HG03460 (cell line): ENCODE results near the gene USO1.
"Not testable (repeated sequence)": the region's sequence is repeated elsewhere in the genome, so short reads cannot be mapped to it uniquely, and the experiment has no call there.

Experiments used
- ATAC-seq: cut with Tn5 transposase; IDR thresholded peaks from one replicate; pipeline ENCODE4 v1.9.1; 2021; ENCODE audit not compliant: unreplicated experiment

Gene USO1, protein sequence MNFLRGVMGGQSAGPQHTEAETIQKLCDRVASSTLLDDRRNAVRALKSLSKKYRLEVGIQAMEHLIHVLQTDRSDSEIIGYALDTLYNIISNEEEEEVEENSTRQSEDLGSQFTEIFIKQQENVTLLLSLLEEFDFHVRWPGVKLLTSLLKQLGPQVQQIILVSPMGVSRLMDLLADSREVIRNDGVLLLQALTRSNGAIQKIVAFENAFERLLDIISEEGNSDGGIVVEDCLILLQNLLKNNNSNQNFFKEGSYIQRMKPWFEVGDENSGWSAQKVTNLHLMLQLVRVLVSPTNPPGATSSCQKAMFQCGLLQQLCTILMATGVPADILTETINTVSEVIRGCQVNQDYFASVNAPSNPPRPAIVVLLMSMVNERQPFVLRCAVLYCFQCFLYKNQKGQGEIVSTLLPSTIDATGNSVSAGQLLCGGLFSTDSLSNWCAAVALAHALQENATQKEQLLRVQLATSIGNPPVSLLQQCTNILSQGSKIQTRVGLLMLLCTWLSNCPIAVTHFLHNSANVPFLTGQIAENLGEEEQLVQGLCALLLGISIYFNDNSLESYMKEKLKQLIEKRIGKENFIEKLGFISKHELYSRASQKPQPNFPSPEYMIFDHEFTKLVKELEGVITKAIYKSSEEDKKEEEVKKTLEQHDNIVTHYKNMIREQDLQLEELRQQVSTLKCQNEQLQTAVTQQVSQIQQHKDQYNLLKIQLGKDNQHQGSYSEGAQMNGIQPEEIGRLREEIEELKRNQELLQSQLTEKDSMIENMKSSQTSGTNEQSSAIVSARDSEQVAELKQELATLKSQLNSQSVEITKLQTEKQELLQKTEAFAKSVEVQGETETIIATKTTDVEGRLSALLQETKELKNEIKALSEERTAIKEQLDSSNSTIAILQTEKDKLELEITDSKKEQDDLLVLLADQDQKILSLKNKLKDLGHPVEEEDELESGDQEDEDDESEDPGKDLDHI

DNA sequence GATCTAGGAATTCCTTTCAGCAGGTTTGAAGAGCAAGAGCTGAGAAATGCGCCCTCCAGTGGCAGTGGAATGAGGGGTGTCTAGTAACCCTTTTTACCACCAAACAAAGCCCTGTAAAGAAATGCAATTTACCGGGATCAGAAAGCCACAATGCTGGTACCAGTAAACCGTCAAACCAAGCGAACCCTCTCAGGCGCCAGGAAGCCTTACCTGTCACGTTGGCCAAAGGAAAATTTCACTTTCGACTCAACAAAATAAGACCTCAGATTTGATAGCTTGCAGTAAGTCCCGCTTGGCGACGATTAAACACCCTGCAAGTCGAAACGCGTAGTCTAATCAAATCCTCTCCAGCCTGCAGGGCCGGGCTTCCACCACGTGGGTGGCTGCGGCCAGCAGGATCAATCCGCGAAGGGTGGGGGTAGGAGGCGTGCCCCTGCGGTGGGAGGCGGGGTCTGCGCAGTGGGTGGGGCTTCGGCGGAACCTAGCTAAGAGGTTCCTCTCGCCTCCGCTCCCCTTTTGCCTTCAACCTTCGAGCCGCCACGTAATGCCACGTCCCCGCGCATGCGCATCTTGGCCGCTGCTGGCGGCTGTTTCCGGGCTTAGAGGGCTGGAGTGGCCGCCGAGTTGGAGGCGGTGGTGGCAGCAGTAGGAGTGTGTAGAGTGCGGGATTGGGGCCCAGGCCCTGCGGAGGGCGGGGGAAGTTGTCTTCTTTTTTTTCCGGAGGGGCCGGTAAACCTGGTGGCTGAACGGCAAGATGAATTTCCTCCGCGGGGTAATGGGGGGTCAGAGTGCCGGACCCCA lies at the start of gene USO1:
Gene USO1, plus strand, starts transcription at position 512 of the 801 bp plus-strand sequence. Its CDS starts 243 bp downstream, at position 755.
- peak; percentile 86 for ATAC-seq

DNA sequence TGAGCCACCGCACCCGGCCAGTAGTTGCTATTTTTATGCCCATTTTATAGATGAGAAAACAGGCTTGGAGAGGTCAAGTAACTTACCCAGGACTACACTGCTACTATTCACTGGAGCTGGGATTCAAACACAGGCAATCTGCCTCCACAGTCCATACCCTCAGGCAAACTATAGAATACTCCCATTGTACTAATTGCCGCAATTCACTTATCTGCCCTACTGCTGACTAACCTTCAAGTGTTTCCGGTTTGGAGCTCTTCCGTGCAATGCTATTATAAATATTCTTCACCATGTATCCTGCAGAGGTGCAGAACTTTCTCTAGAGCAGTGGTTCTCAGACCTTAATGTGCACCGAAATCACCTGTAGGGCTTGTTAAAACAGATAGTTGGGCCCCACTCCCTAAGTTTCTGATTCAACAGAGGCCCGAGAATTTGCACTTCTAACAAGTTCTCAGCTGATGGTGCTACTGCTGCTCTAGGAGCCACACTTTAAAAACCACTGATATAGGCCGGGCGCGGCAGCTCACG lies 49.3 kb upstream of the USO1 start:
- no peak for ATAC-seq

DNA sequence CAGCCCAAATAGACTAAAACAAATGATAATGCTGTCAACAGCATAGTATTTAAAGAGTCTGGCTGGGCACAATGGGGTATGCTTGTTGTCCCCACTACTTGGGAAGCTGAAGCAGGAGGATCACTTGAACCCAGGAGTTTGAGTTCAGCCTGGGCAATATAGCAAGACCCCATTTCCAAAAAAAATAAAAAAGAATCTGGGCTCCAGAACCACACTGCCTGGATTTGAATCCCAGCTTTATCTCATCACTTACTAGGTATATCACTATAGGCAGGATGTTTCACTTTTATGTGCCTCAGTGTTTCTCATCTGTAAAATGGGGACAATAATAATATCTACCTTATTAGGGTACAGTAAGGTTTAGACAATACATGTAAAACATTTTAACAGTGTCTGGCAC lies 45.9 kb upstream of the USO1 start:
- no peak for ATAC-seq

DNA sequence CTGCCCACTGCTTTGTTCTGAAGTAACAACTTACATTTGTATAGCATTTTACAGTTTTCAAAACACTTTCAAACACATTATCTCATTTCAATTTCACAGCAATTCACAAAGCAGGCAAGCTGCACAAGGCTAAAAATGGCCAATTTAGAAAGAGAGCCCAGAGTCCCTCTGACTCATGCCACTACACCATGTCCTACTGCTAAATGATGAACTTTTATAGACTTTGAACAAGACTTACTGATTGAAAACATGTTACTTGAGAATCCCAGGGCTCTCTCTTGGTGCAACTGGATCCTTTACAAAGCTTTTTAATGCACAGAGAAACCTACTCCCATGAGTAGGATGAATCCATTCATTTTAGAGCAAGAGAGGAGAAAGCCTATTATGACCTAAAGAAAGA lies 45.4 kb upstream of the USO1 start:
- no peak for ATAC-seq

DNA sequence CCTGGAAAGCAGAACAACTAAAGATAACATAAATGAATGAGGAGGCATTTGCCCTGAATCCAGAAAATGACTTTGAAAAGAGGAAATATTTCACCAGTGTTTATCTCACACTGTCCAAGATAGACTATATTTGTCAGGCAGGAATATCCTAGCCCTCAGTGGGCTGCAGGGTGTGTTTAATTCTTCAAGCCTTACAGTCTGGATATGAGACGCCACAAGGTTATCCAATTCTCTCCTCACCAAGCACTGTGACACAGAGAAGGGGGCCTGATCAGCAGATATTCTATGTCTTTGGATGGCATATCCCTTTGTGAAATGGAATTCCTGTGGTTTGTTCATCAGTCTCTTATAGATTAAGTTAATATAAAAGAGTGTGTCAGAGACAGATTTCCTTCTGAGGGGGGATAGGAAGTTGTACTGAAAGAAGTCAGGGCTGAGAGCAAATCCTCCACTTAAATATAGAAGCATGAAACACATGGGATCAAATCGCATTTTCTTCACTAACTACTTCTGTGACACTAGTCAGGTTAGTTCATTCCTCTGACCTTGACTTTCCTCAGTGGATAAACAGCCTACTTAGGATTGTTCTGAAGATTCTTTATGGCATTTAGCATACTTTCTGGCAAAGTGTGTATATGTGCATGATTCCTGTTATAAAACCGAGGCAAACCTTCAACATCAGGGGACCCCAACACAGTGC lies 44.4 kb upstream of the USO1 start:
- ATAC-seq: no peak

DNA sequence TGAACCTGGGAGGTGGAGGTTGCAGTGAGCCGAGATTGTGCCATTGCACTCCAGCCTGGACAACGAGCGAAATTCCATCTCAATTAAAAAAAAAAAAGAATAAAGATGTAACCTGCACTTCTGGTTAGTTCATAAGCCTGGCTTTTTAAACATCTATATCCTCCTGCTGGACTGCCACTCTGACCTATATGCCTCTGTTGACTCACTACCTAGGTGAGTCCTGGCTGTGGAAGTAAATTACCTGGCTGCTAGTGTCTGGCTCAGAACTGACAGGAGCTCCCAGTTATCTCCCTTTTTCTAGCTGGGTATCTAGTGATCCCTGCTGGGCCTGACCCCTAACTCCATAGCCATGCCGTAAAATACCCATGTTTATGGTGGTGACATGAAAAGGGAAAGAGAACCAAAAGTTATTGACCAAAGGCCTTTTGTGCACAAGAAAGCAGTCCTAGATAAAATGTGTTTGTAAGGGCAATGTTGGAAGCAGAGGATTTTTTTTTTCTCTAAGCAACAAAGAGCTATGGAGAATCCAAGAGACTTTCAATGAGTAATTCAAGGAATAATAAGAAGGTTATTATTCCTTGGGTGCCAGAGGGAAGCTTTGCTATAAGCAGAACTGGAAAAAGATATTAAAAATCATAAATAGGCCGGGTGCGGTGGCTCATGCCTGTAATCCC lies 40.8 kb upstream of the USO1 start:
- ATAC-seq: no peak

DNA sequence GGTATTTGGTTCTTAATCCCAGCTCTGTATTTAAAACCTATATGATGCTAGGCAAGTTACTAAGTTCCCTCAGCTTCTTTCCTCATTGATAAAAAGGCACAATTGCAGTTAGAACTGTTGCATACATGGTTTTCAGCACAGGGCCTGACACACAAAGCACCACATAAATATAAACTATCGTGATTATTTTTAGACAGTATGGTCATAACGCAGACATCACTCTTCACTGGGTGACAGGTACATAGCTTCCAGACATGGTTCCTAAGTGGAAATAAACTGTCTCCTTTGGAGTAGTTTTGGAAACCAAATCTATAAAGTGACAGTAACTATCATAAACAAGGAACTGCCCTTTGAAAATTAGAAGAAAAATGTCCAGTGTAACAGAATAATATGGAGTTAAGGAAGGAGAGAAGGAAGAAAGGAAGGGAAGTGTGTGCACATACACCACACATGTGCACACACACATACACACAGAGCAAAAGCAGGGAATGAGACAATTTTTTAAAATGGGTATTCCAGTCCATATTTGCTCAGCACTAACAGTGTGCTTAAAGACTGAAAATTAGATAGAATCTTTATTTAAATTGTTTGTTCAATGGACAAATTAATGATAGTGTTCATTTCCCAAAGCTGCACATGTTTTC lies 38.7 kb upstream of the USO1 start:
- ATAC-seq: no peak

DNA sequence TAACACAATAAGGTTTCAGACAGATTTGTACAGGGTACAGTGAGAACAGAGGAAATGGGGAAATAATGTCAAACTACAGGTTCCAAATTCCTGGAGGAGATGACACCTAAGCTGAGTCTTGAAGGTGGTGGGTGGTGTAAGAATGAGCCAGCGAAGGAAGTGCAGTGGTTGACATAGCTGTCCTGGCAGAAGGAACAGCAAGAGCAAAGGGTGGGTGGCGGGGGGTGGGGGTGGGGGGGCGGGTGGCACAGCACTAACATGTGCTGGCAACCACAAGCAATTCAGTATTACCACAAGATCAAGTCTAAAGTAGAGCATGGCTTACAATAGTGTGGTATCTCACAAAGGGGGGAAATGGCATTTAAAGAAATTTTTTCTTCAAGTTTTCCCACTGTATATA lies 38.0 kb upstream of the USO1 start:
- no peak for ATAC-seq

DNA sequence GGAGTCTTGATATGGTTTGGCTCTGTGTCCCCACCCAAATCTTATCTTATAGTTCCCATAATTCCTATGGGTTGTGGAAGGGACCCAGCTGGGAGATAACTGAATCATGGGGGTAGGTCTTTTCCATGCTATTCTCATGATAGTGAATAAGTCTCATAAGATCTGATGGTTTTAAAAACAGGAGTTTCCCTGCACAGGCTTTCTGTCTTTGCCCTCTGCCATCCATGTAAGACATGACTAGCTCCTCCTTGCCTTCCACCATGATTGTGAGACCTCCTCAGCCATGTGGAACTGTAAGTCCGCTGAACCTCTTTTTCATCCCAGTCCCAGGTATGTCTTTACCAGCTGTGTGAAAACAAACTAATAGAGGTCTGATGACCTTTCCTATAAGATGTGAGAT lies 37.3 kb upstream of the USO1 start:
- not testable (repeated sequence) for ATAC-seq

DNA sequence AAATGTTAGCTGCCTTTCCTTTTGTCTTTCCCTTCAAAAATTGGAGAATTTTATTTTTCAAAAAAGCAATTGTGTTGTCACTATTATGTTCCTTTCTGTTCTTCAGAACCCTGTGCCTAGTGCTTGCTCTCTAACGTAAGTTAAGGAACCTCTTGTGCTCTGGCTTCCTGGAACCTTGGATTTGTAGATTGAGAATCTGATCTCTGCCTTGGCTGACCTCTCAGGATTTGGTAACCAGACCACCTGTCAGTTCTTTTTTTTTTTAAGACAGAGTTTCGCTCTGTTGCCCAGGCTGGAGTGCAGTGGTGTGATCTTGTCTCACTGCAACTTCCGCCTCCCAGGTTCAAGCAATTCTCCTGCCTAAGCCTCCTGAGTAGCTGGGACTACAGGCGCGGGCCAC lies 32.3 kb upstream of the USO1 start:
- ATAC-seq: not testable (repeated sequence)

DNA sequence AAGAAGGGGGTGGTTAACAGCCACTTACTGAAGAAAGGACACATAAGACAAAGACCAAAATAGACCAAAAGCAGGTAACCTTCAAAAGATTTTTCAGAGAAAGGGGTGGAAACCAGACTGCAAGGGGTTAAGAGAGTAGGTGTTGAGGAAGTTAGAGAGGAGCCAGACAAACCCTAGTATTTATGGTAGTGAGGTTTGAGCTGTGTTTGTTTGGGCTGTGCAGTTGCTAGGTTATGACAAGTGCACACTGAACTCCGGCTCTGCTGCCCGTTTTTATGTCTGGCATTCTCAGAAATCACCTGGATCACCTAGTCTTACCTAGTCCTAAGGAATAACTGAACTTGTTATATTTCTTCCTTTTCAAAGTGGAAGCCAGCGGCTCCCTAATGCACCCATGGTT lies 28.3 kb upstream of the USO1 start:
- ATAC-seq: no peak

DNA sequence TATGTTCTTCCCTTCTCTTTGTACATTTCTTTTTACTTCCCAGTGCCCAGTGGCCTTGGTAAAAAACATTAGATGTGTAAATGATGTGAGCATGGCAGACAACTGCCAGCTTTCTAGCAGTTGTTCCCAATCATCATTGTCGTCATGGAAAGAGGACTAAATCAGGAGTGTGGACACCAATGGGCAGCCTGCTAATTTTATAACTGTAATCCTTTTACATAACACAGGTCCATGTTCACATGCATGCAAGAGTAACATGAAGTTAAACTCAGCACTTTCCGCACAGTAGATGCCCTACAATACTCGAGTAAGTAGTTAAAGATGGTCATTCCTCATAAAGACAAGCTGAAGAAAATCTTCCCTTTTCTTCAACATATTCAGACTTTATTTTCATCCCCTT lies 27.8 kb upstream of the USO1 start:
- ATAC-seq: no peak

DNA sequence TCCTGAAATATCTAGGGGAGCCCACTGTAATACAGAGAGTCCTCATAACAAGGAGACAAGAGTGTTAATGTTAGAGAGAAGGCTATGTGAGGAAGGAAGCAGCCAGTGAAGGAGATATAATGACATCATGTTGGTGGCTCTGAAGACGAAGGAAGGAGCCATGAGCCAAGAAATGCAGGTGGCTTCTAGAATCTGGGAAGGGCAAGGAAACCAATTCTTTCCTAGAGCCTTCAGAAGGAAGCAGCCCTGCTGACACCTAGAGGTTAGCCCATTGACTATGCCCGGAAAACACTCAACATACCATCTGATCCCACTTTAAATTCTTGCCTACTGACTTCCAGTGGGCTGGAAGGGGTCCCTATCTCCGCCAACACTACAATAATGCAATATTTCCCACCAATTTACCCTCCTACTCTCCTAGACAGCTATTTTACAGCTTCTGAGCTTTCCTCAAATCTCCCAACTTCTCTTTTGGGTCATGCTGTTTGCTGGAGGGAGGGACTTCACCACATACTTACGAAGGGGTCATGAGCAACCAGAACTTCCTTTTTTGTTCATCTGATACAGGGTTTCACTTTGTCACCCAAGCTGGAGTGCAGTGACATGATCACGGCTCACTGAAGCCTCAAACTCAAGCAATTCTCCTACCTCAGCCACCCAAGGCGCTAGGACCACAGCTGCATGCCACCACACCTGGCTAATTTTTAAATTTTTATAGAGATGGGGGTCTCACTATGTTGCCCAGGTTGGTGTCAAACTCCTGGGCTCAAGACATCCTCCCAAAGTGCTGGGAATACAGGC lies 26.0 kb upstream of the USO1 start:
- peak; percentile 97 for ATAC-seq

DNA sequence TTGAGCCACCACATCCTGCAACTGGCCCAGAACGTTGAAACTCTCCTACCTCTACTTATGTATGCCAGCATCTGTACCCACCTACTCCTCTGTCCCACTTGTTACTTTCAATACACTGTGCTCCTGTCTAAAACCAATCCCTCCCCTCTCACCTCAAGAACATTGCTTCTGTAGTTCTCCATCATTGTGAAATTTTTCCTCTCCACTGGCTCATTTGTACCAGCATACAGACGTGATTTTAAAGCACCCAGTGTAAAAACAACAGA lies 25.5 kb upstream of the USO1 start:
- ATAC-seq: peak; percentile 49

DNA sequence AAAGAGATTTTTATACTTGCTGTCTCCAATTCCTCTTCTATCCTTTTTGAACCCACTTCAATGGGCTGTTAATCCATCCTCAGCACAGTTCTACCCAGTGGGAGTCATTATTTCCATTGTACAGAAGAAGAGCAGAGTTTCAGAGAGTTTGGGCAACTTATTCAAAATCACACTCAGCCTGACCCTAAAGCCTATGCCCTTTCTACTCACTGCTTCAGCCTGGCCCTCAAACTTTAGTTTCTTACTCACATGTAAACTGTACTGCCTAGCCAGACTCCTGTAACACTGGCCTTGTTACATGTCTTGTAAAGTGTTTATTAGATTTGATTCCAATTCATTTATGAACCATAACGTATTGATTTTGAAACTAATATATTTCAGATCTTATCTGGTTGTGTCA lies 25.1 kb upstream of the USO1 start:
- ATAC-seq: no peak

DNA sequence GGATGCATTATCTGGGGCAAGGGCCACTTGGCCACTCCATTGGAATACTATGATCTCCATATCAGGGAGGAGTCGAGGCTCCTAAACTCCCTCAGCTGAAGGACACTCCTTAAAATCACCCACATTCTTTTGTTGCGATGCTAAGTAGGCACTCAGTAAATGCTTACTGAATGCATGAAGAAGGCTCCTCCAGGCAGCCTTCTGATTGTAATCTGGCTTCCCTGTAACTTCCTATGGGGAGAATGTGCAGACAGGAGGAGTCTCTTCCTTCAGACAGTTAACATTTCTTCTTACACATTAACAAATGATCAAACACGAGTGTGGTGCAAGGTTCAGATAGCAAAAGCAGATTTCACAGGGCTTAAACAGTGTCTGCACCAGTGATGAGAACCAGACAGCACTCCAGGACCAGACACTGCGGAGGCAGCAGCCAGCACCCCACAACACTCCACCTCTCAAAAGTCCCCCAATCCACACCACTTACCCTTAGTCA lies 21.4 kb upstream of the USO1 start:
- ATAC-seq: no peak

DNA sequence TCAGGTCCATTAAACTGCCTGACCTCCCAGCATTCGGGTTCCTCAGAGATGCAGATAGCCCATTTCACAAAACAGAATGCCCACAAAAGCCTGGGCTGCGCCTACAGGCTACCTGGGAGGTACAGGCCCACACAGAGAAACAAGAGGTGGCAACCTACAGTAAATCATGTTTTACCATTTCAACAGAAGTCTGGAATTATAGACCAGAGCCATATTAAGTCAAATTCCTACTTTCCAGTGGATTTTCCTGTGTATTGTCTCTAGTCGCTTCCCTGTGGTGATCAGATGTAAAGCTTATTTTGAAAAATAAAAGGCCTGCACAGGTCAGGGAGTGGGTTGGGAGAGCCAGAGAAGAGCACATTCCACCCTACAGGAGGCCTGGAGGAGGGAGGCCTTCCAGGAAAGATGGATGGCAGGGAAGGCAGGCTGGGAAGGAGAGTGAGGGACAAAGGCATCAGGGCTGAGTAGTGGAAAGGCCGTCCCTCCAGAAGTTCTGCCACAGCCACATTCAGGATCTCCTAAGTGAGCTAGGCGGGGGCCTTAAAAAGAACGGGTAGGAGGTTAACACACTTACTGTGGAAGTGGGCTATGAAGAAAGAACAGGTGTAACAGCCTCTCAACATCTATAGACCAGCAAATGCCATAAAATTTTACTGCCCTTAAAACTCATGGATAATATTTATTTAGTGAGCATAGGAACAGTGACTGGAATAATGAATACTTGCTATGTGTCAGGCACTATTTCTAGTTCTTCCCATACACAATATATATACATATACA lies 19.0 kb upstream of the USO1 start:
- ATAC-seq: no peak

DNA sequence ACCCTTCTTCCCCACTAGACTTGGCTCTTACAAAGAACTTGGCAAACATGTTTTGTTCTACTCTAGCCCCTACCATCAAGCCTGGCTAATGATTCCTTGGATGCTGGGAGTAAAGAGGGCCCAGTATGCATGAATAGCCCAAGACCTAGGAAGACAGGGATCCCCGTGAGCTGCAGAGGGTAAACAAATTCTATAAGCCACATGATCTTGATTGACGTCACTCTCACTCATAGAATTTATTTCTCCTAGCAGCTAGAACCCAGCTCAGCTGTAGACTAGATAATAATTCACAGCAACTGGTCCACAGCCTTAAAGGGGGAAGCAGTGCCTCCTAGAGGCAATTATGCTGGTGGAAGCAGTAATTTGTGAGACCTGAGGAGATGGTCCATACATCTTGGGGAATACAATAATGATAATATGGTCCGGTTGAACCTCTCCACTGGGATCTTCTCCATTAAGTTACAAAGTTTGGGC lies 16.1 kb upstream of the USO1 start:
- no peak for ATAC-seq
